Esophagus muscularis mucosa (tissue), 3 donors: ENCODE data around the gene CYP8B1.

Experiments used
- CTCF ChIP-seq, 3 experiments: fragments of 200-600 bp in 2 of 3; fragments of 450-650 bp in 1 of 3; sonication (generic) in 2 of 3; IDR thresholded peaks; one replicate each; pipeline ENCODE4 v1.5.1; 2017 to 2019; ENCODE audit warnings: antibody characterized with exemption in 3 of 3, mild to moderate bottlenecking in 2 of 3, moderate library complexity in 1 of 3
- POLR2A ChIP-seq: fragments of 450-650 bp; IDR thresholded peaks from one replicate; pipeline ENCODE4 v1.6.1; 2017; ENCODE audit warnings: antibody characterized with exemption, moderate library complexity, mild to moderate bottlenecking, low read depth

GRCh38 chr3:42855219-42855546 is 20.5 kb downstream of the CYP8B1 start:
- TF ChIP-seq CTCF (IDR thresholded peaks at IDR 0.05) = no peak
- no peak for TF ChIP-seq POLR2A
